ENCODE results near the gene RNF144B.

DNA sequence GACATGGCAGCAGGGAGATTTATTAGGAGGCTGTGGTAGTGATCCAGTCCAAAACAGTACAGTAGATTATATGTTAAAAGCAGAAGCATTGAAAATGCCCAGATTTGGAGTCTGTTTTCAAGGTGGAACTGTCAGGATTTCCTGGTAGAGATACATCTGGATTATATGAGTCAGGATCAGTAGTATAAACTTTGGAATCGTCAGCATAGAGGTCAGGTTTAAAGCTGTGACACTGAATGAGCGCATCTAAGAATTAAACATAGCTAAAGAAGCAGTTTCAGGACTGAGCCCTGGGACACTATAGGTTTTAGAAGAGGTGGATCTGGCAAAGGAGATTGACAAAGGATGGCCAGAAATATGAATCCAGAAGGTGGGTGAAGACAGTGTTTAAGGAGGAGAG lies 60.4 kb downstream of the RNF144B start:
- TF ChIP-seq SIN3A (IDR thresholded peaks at IDR 0.05; ENCODE audit: low read depth, low read length) (no peak), POLR2AphosphoS5 (IDR thresholded peaks at IDR 0.05; ENCODE audit: low read length) (no peak), SUZ12 (IDR thresholded peaks at IDR 0.05; ENCODE audit: unreplicated experiment) (no peak), FOS (IDR thresholded peaks at IDR 0.05; ENCODE audit: borderline replicate concordance, extremely low read depth, insufficient read length) (no peak), ZNF207 (IDR thresholded peaks at IDR 0.05; ENCODE audit: borderline replicate concordance) (no peak), NFIC (IDR thresholded peaks at IDR 0.05; ENCODE audit: low read depth, low read length) (no peak), CHD1 (IDR thresholded peaks at IDR 0.05; ENCODE audit: low read depth, low read length) (no peak), POLR2A (IDR thresholded peaks at IDR 0.05; ENCODE audit: low read depth, low read length) (no peak), POU2F2 (IDR thresholded peaks at IDR 0.05; ENCODE audit: borderline replicate concordance, low read depth, low read length) (no peak), NFXL1 (IDR thresholded peaks at IDR 0.05; ENCODE audit: borderline replicate concordance) (no peak), CHD2 (IDR thresholded peaks at IDR 0.05; ENCODE audit: borderline replicate concordance, low read depth, low read length) (no peak)
- TF ChIP-seq, protein P1, sequence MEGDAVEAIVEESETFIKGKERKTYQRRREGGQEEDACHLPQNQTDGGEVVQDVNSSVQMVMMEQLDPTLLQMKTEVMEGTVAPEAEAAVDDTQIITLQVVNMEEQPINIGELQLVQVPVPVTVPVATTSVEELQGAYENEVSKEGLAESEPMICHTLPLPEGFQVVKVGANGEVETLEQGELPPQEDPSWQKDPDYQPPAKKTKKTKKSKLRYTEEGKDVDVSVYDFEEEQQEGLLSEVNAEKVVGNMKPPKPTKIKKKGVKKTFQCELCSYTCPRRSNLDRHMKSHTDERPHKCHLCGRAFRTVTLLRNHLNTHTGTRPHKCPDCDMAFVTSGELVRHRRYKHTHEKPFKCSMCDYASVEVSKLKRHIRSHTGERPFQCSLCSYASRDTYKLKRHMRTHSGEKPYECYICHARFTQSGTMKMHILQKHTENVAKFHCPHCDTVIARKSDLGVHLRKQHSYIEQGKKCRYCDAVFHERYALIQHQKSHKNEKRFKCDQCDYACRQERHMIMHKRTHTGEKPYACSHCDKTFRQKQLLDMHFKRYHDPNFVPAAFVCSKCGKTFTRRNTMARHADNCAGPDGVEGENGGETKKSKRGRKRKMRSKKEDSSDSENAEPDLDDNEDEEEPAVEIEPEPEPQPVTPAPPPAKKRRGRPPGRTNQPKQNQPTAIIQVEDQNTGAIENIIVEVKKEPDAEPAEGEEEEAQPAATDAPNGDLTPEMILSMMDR (IDR thresholded peaks at IDR 0.05 in 2 of 3, conservative IDR thresholded peaks at IDR 0.05 in 1 of 3; ENCODE audit: control insufficient read depth in 2 of 3, extremely low read depth in 1 of 3, insufficient read depth in 1 of 3, low read depth in 3 of 3, low read length in 3 of 3), result no peak
- TF ChIP-seq, protein P2, sequence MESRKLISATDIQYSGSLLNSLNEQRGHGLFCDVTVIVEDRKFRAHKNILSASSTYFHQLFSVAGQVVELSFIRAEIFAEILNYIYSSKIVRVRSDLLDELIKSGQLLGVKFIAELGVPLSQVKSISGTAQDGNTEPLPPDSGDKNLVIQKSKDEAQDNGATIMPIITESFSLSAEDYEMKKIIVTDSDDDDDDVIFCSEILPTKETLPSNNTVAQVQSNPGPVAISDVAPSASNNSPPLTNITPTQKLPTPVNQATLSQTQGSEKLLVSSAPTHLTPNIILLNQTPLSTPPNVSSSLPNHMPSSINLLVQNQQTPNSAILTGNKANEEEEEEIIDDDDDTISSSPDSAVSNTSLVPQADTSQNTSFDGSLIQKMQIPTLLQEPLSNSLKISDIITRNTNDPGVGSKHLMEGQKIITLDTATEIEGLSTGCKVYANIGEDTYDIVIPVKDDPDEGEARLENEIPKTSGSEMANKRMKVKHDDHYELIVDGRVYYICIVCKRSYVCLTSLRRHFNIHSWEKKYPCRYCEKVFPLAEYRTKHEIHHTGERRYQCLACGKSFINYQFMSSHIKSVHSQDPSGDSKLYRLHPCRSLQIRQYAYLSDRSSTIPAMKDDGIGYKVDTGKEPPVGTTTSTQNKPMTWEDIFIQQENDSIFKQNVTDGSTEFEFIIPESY (IDR thresholded peaks at IDR 0.05), result no peak
